ENCODE results near the gene SLC6A6. TPM values are rescaled to one million over a fixed set of nuclear protein-coding genes. Genes with fewer than 3 reads are reported as not detected.

SLC6A6 gene
- total and polyA plus RNA-seq, 10 of the 15 experiments (the other 5 are each of a cell fraction or from before 2014, with no cell fraction given), result 5.6 to 47.0 (median 20.2) TPM

DNA sequence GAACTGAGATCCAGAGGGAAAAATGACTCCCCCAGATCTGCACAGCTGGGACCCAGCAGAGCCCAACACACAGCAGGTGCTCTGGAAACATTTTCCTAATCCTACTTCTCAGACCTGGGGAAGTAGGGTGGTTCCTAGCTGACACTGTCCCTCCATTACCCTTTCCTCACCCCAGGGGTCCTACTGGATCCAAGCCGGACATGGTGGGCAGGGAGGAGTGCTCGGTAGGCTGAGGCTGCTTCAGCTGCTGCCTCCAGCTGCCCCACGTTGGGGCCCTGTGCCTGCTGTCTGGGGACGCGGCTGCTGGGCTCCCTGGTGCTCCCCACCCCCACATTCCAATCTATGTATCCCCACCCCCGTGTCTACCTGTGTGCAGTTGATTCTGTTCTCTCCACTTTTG lies 29.8 kb upstream of the SLC6A6 start:
- no peak overlapping the region for H3K9ac ChIP-seq (ENCODE audit: control insufficient read depth, insufficient read depth, low read length)
- ChIA-PET CTCF (no interaction called here), POLR2A (no interaction called here), RAD21 (ENCODE audit: unreplicated experiment) (no interaction called here), SMC1A (ENCODE audit: uncharacterized antibody, unreplicated experiment) (no interaction called here)
- H3K79me2 ChIP-seq (ENCODE audit: control insufficient read depth, insufficient read depth, low read length), result no peaks in the 10 kb centered on the region
- no peak overlapping the region for H3K4me3 ChIP-seq
- TF ChIP-seq, protein P1, sequence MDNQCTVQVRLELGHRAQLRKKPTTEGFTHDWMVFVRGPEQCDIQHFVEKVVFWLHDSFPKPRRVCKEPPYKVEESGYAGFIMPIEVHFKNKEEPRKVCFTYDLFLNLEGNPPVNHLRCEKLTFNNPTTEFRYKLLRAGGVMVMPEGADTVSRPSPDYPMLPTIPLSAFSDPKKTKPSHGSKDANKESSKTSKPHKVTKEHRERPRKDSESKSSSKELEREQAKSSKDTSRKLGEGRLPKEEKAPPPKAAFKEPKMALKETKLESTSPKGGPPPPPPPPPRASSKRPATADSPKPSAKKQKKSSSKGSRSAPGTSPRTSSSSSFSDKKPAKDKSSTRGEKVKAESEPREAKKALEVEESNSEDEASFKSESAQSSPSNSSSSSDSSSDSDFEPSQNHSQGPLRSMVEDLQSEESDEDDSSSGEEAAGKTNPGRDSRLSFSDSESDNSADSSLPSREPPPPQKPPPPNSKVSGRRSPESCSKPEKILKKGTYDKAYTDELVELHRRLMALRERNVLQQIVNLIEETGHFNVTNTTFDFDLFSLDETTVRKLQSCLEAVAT (IDR thresholded peaks at IDR 0.05), result no peak
- no peak for TF ChIP-seq GATAD2B (conservative IDR thresholded peaks at IDR 0.05; ENCODE audit: low read depth)
- TF ChIP-seq, protein P2, sequence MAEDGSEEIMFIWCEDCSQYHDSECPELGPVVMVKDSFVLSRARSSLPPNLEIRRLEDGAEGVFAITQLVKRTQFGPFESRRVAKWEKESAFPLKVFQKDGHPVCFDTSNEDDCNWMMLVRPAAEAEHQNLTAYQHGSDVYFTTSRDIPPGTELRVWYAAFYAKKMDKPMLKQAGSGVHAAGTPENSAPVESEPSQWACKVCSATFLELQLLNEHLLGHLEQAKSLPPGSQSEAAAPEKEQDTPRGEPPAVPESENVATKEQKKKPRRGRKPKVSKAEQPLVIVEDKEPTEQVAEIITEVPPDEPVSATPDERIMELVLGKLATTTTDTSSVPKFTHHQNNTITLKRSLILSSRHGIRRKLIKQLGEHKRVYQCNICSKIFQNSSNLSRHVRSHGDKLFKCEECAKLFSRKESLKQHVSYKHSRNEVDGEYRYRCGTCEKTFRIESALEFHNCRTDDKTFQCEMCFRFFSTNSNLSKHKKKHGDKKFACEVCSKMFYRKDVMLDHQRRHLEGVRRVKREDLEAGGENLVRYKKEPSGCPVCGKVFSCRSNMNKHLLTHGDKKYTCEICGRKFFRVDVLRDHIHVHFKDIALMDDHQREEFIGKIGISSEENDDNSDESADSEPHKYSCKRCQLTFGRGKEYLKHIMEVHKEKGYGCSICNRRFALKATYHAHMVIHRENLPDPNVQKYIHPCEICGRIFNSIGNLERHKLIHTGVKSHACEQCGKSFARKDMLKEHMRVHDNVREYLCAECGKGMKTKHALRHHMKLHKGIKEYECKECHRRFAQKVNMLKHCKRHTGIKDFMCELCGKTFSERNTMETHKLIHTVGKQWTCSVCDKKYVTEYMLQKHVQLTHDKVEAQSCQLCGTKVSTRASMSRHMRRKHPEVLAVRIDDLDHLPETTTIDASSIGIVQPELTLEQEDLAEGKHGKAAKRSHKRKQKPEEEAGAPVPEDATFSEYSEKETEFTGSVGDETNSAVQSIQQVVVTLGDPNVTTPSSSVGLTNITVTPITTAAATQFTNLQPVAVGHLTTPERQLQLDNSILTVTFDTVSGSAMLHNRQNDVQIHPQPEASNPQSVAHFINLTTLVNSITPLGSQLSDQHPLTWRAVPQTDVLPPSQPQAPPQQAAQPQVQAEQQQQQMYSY (CRISPR knock-in tag; IDR thresholded peaks at IDR 0.05), result no peak
- no peak for TF ChIP-seq SMAD5 (IDR thresholded peaks at IDR 0.05; ENCODE audit: low read depth)
- no peak for TF ChIP-seq NRF1 (conservative IDR thresholded peaks at IDR 0.05; ENCODE audit: low read depth, low read length)
- H4K20me1 ChIP-seq (ENCODE audit: control insufficient read depth, insufficient read depth), result no peaks in the 10 kb centered on the region
- FAIRE-seq (no peak), ATAC-seq (no peak), DNase-seq (ENCODE audit: low read depth, low spot score) (no peak)
- H3K4me1 ChIP-seq (ENCODE audit: control insufficient read depth, insufficient read depth, low read length), result peaks cover 1% of the 10 kb centered on the region
- no peaks in the 10 kb centered on the region for H3K9me3 ChIP-seq (replicated peaks; ENCODE audit: control insufficient read depth, insufficient read depth, low read length)
- 33% methylated on average over 6 of the region's 6 CpGs for WGBS (ENCODE audit: insufficient coverage, insufficient replicate concordance, low lambda C conversion rate, missing lambda C conversion rate)
- H3K36me3 ChIP-seq (ENCODE audit: control insufficient read depth in 2 of 2, insufficient read depth in 2 of 2, low read length in 1 of 2), result no peaks in the 10 kb centered on the region
- BruUV-seq (replicated peaks), result no TSS peak
- H2AFZ ChIP-seq (ENCODE audit: control insufficient read depth, low read depth, low read length), result no peak overlapping the region
- H3K27me3 ChIP-seq (replicated peaks in 1 of 2; ENCODE audit: control insufficient read depth in 2 of 2, insufficient read depth in 2 of 2, low read length in 1 of 2), result no peaks in the 10 kb centered on the region; a peak in 1 of 4 replicates
- H3K4me2 ChIP-seq (ENCODE audit: control insufficient read depth, insufficient read depth), result no peak overlapping the region
- intact Hi-C loops (cut with micrococcal nuclease; ENCODE audit: unreplicated experiment) (no loop called here), in situ Hi-C loops (cut with MboI) (no loop called here)
- H3K27ac ChIP-seq (ENCODE audit: control insufficient read depth, insufficient read depth), result no peak overlapping the region

Data from GM12878 (cell line).